Panc1 (cell line): ENCODE data around the gene FAM47A. TPM values are rescaled to one million over a fixed set of nuclear protein-coding genes. Genes with fewer than 3 reads are reported as not detected.

ENCODE experiments used
- ATAC-seq: fragments of 200-7000 bp; cut with Tn5 transposase; 2 replicates; pipeline ENCODE4 v1.9.1; 2020; ENCODE audit warnings: mild to moderate bottlenecking, moderate library complexity
- BruUV-seq: library from RNA; stranded (reverse); fragments of 400-500 nt; replicated peaks from 2 replicates; lab custom pipeline; 2021; lab: Mats Ljungman, UMichigan
- CTCF ChIA-PET: fragments of 300-600 bp; sonication (Branson Sonifier 250); formaldehyde crosslinking; loops from one replicate; lab custom pipeline; 2022; ENCODE audit warnings: antibody characterized with exemption; lab: Charles Lee
- POLR2A ChIA-PET: fragments of 300-600 bp; sonication (Branson Sonifier 250); formaldehyde crosslinking; loops from one replicate; lab custom pipeline; 2022; ENCODE audit warnings: antibody characterized with exemption; lab: Charles Lee
- DNase-seq: peaks from one replicate; pipeline ENCODE4 v3.0.0-alpha.2; 2010; ENCODE audit warnings: low read depth, low spot score
- H3K27ac ChIP-seq: 2 replicates; pipeline ENCODE4 v1.5.1; 2011; ENCODE audit warnings: mild to moderate bottlenecking, low read length, inconsistent platforms
- H3K27me3 ChIP-seq: fragments of 200-500 bp; sonication (Bioruptor generic); 2 replicates; pipeline ENCODE4 v1.6.0; 2014; ENCODE audit warnings: low read length, inconsistent platforms; ENCODE audit not compliant: control insufficient read depth, insufficient read depth
- H3K36me3 ChIP-seq: fragments of 200-500 bp; sonication (Bioruptor generic); 2 replicates; pipeline ENCODE4 v1.5.1; 2014; ENCODE audit warnings: inconsistent platforms, mild to moderate bottlenecking, low read length, moderate library complexity; ENCODE audit not compliant: control insufficient read depth, insufficient read depth
- H3K4me1 ChIP-seq: 2 replicates; pipeline ENCODE4 v1.5.1; 2011; ENCODE audit warnings: inconsistent platforms, mild to moderate bottlenecking, low read length, moderate library complexity; ENCODE audit not compliant: control insufficient read depth, insufficient read depth
- H3K4me3 ChIP-seq, 2 experiments: 2 replicates each; pipeline ENCODE4 v1.5.1; 2011 to 2012; ENCODE audit warnings: low read depth in 2 of 2, low read length in 2 of 2, mild to moderate bottlenecking in 2 of 2, inconsistent platforms in 1 of 2, moderate library complexity in 1 of 2
- H3K9me3 ChIP-seq: fragments of 200-500 bp; sonication (Bioruptor generic); 2 replicates; pipeline ENCODE4 v1.5.1; 2014; ENCODE audit warnings: low read depth, mild to moderate bottlenecking, inconsistent platforms, low read length, moderate library complexity; ENCODE audit not compliant: control insufficient read depth, insufficient read depth
- POLR2AphosphoS5 ChIP-seq: IDR thresholded peaks from 2 replicates; pipeline ENCODE4 v1.6.1; 2012; ENCODE audit warnings: mild to moderate bottlenecking, low read depth, low read length, moderate library complexity
- SIN3A ChIP-seq: IDR thresholded peaks from 2 replicates; pipeline ENCODE4 v1.6.1; 2012; ENCODE audit warnings: low read depth, mild to moderate bottlenecking, low read length, moderate library complexity, borderline replicate concordance; ENCODE audit not compliant: insufficient read depth
- TCF7L2 ChIP-seq: IDR thresholded peaks from 2 replicates; pipeline ENCODE4 v1.6.1; 2011; ENCODE audit warnings: mild to moderate bottlenecking, low read depth, low read length, inconsistent platforms
- in situ Hi-C: cut with HindIII; loops from 2 replicates; pipeline ENCODE4 v1.10.0; 2016; ENCODE audit warnings: low sequenced_read_pairs, low pct_unique_long_range_greater_than_20kb
- intact Hi-C: fragments of 100-400 bp; cut with micrococcal nuclease; formaldehyde crosslinking; loops from one replicate; pipeline ENCODE4 v1.10.0; 2022; ENCODE audit not compliant: unreplicated experiment
- total RNA-seq: library from RNA; stranded (reverse); gene quantifications from one replicate; pipeline ENCODE4 v1.2.1, GENCODE V29; 2021; ENCODE audit not compliant: unreplicated experiment
- TF ChIP-seq, protein P1 (sequence below), 2 experiments: IDR thresholded peaks; 2 replicates each; pipeline ENCODE4 v1.6.1; 2011 to 2012; ENCODE audit warnings: low read depth in 2 of 2, control low read depth in 1 of 2, low read length in 1 of 2, mild to moderate bottlenecking in 1 of 2, moderate library complexity in 1 of 2; ENCODE audit not compliant: insufficient read depth in 1 of 2
- TF ChIP-seq, protein P2 (sequence below): fragments of 450-650 bp; IDR thresholded peaks from 2 replicates; pipeline ENCODE4 v1.5.1; 2017; ENCODE audit warnings: mild to moderate bottlenecking

Gene FAM47A
- total RNA-seq, 1 experiment from 2014 or later, result not detected

DNA sequence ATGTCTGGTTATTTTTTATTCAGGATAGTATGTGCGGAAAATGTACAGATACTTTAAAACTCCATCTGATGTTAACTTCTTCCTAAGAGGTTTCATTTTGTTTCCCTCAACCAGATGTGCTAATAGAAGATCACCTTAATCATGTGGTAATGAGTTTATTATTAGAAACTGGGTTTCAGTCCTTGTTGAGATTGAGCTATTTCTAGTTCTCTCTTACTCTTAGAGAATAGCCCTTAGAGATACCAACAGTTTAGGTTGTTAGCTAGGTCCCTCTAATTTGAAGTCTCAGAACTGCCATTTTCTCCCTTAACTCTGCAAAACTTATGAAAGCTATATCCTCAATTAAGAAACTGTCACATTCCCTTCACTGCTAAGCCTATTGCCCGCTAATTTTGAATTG lies 13.0 kb downstream of the FAM47A start:
- CTCF ChIA-PET, result no interaction called here
- H3K4me1 ChIP-seq, result no peaks in the 10 kb centered on the region
- intact Hi-C loops (no loop called here), in situ Hi-C loops (no loop called here)
- no peaks in the 10 kb centered on the region for H3K9me3 ChIP-seq
- H3K27me3 ChIP-seq, result no peaks in the 10 kb centered on the region
- no peak overlapping the region for H3K4me3 ChIP-seq
- H3K27ac ChIP-seq, result no peak overlapping the region
- ATAC-seq (no peak), DNase-seq (no peak)
- POLR2A ChIA-PET, result no interaction called here
- no peaks in the 10 kb centered on the region for H3K36me3 ChIP-seq
- no peak for TF ChIP-seq TCF7L2
- TF ChIP-seq POLR2AphosphoS5, result no peak
- TF ChIP-seq, protein P1, sequence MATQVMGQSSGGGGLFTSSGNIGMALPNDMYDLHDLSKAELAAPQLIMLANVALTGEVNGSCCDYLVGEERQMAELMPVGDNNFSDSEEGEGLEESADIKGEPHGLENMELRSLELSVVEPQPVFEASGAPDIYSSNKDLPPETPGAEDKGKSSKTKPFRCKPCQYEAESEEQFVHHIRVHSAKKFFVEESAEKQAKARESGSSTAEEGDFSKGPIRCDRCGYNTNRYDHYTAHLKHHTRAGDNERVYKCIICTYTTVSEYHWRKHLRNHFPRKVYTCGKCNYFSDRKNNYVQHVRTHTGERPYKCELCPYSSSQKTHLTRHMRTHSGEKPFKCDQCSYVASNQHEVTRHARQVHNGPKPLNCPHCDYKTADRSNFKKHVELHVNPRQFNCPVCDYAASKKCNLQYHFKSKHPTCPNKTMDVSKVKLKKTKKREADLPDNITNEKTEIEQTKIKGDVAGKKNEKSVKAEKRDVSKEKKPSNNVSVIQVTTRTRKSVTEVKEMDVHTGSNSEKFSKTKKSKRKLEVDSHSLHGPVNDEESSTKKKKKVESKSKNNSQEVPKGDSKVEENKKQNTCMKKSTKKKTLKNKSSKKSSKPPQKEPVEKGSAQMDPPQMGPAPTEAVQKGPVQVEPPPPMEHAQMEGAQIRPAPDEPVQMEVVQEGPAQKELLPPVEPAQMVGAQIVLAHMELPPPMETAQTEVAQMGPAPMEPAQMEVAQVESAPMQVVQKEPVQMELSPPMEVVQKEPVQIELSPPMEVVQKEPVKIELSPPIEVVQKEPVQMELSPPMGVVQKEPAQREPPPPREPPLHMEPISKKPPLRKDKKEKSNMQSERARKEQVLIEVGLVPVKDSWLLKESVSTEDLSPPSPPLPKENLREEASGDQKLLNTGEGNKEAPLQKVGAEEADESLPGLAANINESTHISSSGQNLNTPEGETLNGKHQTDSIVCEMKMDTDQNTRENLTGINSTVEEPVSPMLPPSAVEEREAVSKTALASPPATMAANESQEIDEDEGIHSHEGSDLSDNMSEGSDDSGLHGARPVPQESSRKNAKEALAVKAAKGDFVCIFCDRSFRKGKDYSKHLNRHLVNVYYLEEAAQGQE (IDR thresholded peaks at IDR 0.05; ENCODE audit: insufficient read depth in 1 of 2, low read depth in 2 of 2, low read length in 1 of 2), result no peak
- TF ChIP-seq, protein P2, sequence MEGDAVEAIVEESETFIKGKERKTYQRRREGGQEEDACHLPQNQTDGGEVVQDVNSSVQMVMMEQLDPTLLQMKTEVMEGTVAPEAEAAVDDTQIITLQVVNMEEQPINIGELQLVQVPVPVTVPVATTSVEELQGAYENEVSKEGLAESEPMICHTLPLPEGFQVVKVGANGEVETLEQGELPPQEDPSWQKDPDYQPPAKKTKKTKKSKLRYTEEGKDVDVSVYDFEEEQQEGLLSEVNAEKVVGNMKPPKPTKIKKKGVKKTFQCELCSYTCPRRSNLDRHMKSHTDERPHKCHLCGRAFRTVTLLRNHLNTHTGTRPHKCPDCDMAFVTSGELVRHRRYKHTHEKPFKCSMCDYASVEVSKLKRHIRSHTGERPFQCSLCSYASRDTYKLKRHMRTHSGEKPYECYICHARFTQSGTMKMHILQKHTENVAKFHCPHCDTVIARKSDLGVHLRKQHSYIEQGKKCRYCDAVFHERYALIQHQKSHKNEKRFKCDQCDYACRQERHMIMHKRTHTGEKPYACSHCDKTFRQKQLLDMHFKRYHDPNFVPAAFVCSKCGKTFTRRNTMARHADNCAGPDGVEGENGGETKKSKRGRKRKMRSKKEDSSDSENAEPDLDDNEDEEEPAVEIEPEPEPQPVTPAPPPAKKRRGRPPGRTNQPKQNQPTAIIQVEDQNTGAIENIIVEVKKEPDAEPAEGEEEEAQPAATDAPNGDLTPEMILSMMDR, result no peak
- no peak for TF ChIP-seq SIN3A
- no TSS peak for BruUV-seq

DNA sequence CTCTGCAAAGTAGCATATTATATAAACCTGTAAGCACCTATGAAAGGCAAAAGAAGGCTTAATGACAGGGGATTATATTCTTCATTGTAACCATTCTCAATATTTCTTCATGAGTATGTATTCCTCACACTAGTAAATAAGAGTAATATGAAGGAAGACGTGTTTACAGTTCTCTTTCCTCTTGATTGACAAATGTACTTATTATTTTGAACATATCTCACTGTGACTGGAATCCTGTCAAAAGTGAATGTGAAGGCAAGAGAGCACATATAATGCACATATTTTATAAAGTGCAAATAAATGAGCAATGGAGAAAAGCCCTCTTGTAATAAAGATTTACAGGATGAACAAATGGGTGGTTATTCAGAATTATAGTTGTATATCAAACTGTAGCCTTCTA lies 19.7 kb downstream of the FAM47A start:
- DNase-seq, result no peak
- ATAC-seq, result no peak
- Histone ChIP-seq H3K9me3 (no peaks in the 10 kb centered on the region), H3K4me1 (no peaks in the 10 kb centered on the region), H3K36me3 (no peaks in the 10 kb centered on the region), H3K27me3 (no peaks in the 10 kb centered on the region), H3K27ac (no peak overlapping the region), H3K4me3 (no peak overlapping the region)
- no peak for TF ChIP-seq TCF7L2
- TF ChIP-seq POLR2AphosphoS5, result no peak
- no peak for TF ChIP-seq SIN3A
- TF ChIP-seq, protein P2, result no peak
- TF ChIP-seq, protein P1 (IDR thresholded peaks at IDR 0.05; ENCODE audit: insufficient read depth in 1 of 2, low read depth in 2 of 2, low read length in 1 of 2), result no peak
- in situ Hi-C loops (no loop called here), intact Hi-C loops (no loop called here)
- CTCF ChIA-PET, result no interaction called here
- POLR2A ChIA-PET, result no interaction called here
- no TSS peak for BruUV-seq
